Lung (tissue), 12 donors: ENCODE data around the gene TOR4A. TPM values are rescaled to one million over a fixed set of nuclear protein-coding genes. Genes with fewer than 3 reads are reported as not detected.
"Not testable (repeated sequence)": the region's sequence is repeated elsewhere in the genome, so short reads cannot be mapped to it uniquely, and the experiment has no call there.

Experiments
- ATAC-seq: fragments of 200-7000 bp; cut with Tn5 transposase; one replicate; pipeline ENCODE4 v1.9.1; 2020; ENCODE audit warnings: moderate number of reproducible peaks; ENCODE audit not compliant: insufficient read depth, low FRiP score
- DNase-seq, 3 donors: peaks; one replicate each; pipeline ENCODE4 v3.0.0-alpha.2; 2013 to 2017
- H3K27ac ChIP-seq, 2 donors: one replicate each; pipeline ENCODE4 v1.5.1; 2013; ENCODE audit warnings: mild to moderate bottlenecking in 2 of 2, moderate library complexity in 2 of 2, control low read depth in 1 of 2, inconsistent platforms in 1 of 2, low read depth in 1 of 2, low read length in 1 of 2
- H3K27me3 ChIP-seq, 3 donors: one replicate each; pipeline ENCODE4 v1.5.1; 2013; ENCODE audit warnings: low read length in 2 of 3; ENCODE audit not compliant: control insufficient read depth in 3 of 3, insufficient read depth in 3 of 3
- H3K36me3 ChIP-seq, 4 donors: one replicate each; pipeline ENCODE4 v1.5.1; 2013; ENCODE audit warnings: low read length in 4 of 4, mild to moderate bottlenecking in 1 of 4, moderate library complexity in 1 of 4; ENCODE audit not compliant: control insufficient read depth in 4 of 4, insufficient read depth in 4 of 4
- H3K4me1 ChIP-seq, 5 donors: one replicate each; pipeline ENCODE4 v1.5.1; 2013; ENCODE audit warnings: low read length in 5 of 5, mild to moderate bottlenecking in 2 of 5, moderate library complexity in 1 of 5; ENCODE audit not compliant: control insufficient read depth in 5 of 5, insufficient read depth in 5 of 5
- H3K4me3 ChIP-seq: one replicate; pipeline ENCODE4 v1.5.1; 2013; ENCODE audit warnings: mild to moderate bottlenecking, control low read depth, moderate library complexity
- H3K9ac ChIP-seq, 2 donors: one replicate each; pipeline ENCODE4 v1.5.1; 2013; ENCODE audit warnings: low read length in 2 of 2, control low read depth in 1 of 2; ENCODE audit not compliant: insufficient read depth in 1 of 2
- H3K9me3 ChIP-seq, 4 donors: one replicate each; pipeline ENCODE4 v1.5.1; 2013; ENCODE audit warnings: low read length in 3 of 4, mild to moderate bottlenecking in 1 of 4, moderate library complexity in 1 of 4; ENCODE audit not compliant: control insufficient read depth in 4 of 4, insufficient read depth in 3 of 4
- CTCF ChIP-seq: IDR thresholded peaks from 2 replicates; pipeline ENCODE4 v1.5.1; 2012; ENCODE audit warnings: mild to moderate bottlenecking; ENCODE audit errors: control extremely low read depth, extremely low read depth
- WGBS, 2 donors: extraction: QIAGEN DNeasy Blood & Tissue Kit; methylation state at CpG; one replicate each; pipeline ENCODE4 v1.1.7; 2013; 5-methylcytosine and 5-hydroxymethylcytosine counted together
- polyA plus RNA-seq, 2 donors: library from polyadenylated mRNA; stranded (reverse); fragments of 200-250 nt; gene quantifications; one replicate each; pipeline ENCODE4 v1.2.1, GENCODE V29; 2013
- total RNA-seq, 2 donors: library from RNA; depleted of rRNA in 1 of 2; stranded (reverse); fragments of >200 nt in 1 of 2; gene quantifications; one replicate each; pipeline ENCODE4 v1.2.1, GENCODE V29; 2014 to 2021
- donor health status: control.
- donor health status: control.
- donor health status: Bipolar disorder and iron deficiency.
- donor health status: healthy.
- donor health status: DM: yes; HTN: yes; CAD: no.

TOR4A gene
- total and polyA plus RNA-seq, 4 donors, result 9.6 to 42.5 (median 20.7) TPM

GRCh38 chr9:137326445-137327065 lies 49.0 kb downstream of the TOR4A start:
- Histone ChIP-seq H3K36me3 (no peaks in the 10 kb centered on the region), H3K27ac (no peak overlapping the region), H3K4me1 (no peaks in the 10 kb centered on the region), H3K9me3 (no peaks in the 10 kb centered on the region), H3K4me3 (no peak overlapping the region), H3K9ac (no peak overlapping the region), H3K27me3 (no peaks in the 10 kb centered on the region)
- TF ChIP-seq CTCF, result no peak
- ATAC-seq, result no peak
- no peak for DNase-seq
- WGBS, 2 donors, result 39 to 67% methylated on average over 19 of the region's 19 CpGs

DNA sequence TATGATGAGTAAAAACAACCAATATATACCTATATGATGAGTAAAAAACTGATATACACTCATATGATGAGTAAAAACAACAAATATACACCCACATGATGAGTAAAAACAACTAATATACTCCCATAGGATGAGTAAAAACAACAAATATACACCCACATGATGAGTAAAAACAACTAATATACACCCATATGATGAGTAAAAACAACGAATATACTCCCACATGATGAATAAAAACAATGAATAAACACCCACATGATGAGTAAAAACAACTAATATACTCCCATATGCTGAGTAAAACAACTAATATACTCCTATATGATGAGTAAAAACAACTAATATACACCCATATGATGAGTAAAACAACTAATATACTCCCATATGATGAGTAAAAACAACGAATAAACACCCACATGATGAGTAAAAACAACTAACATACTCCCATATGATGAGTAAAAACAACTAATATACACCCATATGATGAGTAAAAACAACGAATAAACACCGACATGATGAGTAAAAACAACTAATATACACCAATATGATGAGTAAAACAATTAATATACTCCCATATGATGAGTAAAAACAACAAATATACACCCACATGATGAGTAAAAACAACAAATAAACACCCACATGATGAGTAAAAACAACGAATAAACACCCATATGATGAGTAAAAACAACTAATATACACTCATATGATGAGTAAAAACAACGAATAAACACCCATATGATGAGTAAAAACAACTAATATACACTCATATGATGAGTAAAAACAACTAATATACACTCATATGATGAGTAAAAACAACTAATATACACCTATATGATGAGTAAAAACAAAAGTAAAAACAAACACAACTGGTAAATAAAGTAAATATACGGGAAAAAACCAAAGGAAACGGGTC lies 50.4 kb downstream of the TOR4A start:
- not testable (repeated sequence) for H3K4me1 ChIP-seq, H3K9me3 ChIP-seq, DNase-seq, H3K27ac ChIP-seq, H3K36me3 ChIP-seq, ATAC-seq, H3K4me3 ChIP-seq, H3K9ac ChIP-seq, H3K27me3 ChIP-seq
- WGBS, 2 donors, result 82 to 87% methylated on average over 8 of the region's 8 CpGs

DNA sequence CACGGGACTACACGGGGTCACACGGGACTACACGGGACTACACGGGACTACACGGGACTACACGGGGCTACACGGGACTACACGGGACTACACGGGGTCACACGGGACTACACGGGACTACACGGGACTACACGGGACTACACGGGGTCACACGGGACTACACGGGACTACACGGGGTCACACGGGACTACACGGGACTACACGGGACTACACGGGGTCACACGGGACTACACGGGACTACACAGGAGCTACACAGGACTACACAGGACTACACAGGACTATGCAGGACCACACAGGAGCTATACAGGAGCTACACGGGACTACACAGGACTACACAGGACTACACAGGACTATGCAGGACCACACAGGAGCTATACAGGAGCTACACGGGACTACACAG lies 52.1 kb downstream of the TOR4A start:
- not testable (repeated sequence) for H3K4me3 ChIP-seq, H3K4me1 ChIP-seq, DNase-seq, H3K9me3 ChIP-seq, ATAC-seq, H3K27me3 ChIP-seq, H3K9ac ChIP-seq, H3K27ac ChIP-seq, H3K36me3 ChIP-seq
- WGBS, 2 donors, result 60 to 66% methylated on average over 22 to 23 of the region's 26 CpGs

GRCh38 chr9:137330689-137331088 lies 53.2 kb downstream of the TOR4A start:
- DNase-seq (no peak), ATAC-seq (no peak)
- 83 to 86% methylated on average over 6 of the region's 6 CpGs for WGBS, 2 donors
- Histone ChIP-seq H3K27ac (no peak overlapping the region), H3K36me3 (peaks cover 0 to 1% (median 0%) of the 10 kb centered on the region in 4 donors), H3K9me3 (no peaks in the 10 kb centered on the region), H3K4me3 (no peak overlapping the region), H3K27me3 (no peaks in the 10 kb centered on the region), H3K4me1 (no peaks in the 10 kb centered on the region), H3K9ac (no peak overlapping the region)
- no peak for TF ChIP-seq CTCF
